GM21737 (cell line): ENCODE results near the gene GAPDH.
A peak's percentile ranks its signal among the peaks of the same experiment; 100 is the strongest.
"Not testable (repeated sequence)": the region's sequence is repeated elsewhere in the genome, so short reads cannot be mapped to it uniquely, and the experiment has no call there.

Source experiments
- ATAC-seq: cut with Tn5 transposase; IDR thresholded peaks from one replicate; pipeline ENCODE4 v1.9.1; 2021; ENCODE audit warnings: mild to moderate bottlenecking, moderate library complexity; ENCODE audit not compliant: unreplicated experiment

The GAPDH gene

DNA sequence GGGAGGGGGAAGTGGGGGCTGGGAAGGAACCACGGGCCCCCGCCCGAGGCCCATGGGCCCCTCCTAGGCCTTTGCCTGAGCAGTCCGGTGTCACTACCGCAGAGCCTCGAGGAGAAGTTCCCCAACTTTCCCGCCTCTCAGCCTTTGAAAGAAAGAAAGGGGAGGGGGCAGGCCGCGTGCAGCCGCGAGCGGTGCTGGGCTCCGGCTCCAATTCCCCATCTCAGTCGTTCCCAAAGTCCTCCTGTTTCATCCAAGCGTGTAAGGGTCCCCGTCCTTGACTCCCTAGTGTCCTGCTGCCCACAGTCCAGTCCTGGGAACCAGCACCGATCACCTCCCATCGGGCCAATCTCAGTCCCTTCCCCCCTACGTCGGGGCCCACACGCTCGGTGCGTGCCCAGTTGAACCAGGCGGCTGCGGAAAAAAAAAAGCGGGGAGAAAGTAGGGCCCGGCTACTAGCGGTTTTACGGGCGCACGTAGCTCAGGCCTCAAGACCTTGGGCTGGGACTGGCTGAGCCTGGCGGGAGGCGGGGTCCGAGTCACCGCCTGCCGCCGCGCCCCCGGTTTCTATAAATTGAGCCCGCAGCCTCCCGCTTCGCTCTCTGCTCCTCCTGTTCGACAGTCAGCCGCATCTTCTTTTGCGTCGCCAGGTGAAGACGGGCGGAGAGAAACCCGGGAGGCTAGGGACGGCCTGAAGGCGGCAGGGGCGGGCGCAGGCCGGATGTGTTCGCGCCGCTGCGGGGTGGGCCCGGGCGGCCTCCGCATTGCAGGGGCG lies at the start of gene GAPDH:
GAPDH (plus strand) TSS at position 595 of the 772 bp plus-strand sequence. CDS start 316 bp downstream, outside the sequence.
- peak; percentile 48 for ATAC-seq

DNA sequence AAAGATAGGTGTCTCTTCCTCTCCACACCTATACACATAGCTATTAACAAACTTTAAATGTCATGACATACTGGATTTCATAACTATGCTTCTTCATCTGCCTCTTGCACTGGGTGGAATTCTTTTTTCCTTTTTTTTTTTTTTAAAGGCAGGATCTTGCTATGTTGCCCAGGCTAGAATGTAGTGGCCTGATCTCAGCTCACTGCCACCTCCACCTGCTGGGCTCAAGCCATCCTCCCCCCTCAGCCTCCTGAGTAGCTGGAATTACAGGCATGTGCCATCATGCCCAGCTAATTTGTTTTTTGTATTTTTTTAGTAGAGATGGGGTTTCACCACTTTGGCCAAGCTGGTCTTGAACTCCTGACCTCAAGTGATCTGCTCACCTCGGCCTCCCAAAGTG lies 46.1 kb upstream of the GAPDH start:
- no peak for ATAC-seq

DNA sequence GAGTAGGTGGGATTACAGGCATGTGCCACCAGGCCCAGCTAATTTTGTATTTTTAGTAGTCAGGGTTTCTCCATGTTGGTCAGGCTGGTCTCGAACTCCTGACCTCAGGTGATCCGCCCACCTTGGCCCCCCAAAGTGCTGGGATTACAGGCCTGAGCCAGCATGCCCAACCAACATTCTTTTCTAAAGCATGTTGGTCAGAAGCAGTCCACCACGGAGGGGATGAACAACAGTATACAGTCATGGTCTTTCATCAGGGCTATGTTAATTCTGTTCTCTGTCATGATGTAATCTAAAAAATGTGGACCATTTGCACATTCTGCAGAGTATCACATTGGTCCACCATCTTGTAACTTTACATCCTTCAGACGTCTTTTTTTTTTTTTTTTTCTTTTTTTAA lies 44.9 kb upstream of the GAPDH start:
- no peak for ATAC-seq

GRCh38 chr12:6490673-6491072 lies 43.6 kb upstream of the GAPDH start:
- ATAC-seq, result not testable (repeated sequence)

DNA sequence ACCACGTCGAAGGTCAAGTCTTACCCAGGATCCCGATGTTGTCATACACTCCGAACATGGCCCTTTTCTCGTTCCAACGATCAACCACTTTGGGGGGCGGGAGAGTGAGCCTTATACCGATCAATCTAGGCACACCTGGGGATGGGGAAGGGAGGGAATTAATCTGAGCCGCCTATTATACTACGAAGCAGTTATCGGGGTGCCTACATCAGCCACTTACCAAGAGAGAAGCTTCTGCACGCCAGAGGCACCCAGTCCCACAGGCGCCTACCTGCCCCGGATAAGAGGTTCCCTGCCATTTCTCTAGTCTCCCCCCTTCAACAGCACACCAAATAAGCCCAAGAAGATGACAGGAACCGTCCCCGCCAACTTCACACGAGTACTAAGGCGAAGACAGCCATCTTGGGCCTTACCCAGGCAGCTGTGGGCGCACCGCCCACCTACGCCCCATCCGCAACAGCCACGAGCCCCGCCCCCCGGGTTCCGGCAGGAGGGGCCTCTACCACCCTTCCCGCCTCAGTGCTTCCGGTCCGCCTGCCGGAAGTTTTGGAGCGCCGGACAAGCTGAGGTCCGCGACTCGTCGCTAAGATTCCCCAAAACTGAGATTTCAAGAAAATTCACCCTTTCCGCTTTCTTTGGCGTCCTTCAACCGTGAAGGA lies 41.4 kb upstream of the GAPDH start, which contains the start of gene MRPL51:
MRPL51 (minus strand) TSS at position 425 of the 659 bp plus-strand sequence; CDS start at position 299, 126 bp downstream.
- peak; percentile 68 for ATAC-seq

- ATAC-seq, result peak; percentile 75
These were observed 40.6 kb upstream of the GAPDH start, which contains the start of gene NCAPD2 for GRCh38 chr12:6493497-6494257. TSS of gene NCAPD2 (plus strand) at chr12:6494102. CDS start at chr12:6495099, 997 bp downstream.

DNA sequence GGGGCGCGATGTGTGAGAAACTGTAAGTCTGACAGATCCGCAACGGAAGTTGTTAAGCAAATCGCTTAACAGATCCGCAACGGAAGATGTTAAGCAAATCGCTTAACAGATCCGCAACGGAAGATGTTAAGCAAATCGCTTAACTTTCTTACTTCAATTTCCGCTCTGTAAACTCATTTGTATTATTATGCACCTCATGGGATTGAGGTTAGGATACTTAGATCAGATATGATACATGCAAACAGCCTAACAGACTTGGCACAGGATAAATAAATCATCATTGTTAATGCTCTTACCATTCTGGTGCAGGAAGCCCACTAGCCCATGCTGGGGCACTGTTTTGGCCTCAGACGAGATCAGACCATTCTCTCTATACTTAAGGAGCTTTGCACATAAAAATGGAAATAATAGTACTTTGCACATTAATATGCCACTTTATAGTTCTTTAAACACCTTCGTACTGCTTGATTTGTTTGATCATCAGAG lies 40.0 kb upstream of the GAPDH start:
- ATAC-seq, result peak; percentile 31

- ATAC-seq, result no peak
These were observed 39.3 kb upstream of the GAPDH start for GRCh38 chr12:6494968-6495367.

GRCh38 chr12:6497291-6497690 lies 37.0 kb upstream of the GAPDH start:
- not testable (repeated sequence) for ATAC-seq

- ATAC-seq, result no peak
These were observed 33.9 kb upstream of the GAPDH start for GRCh38 chr12:6500466-6500865.

DNA sequence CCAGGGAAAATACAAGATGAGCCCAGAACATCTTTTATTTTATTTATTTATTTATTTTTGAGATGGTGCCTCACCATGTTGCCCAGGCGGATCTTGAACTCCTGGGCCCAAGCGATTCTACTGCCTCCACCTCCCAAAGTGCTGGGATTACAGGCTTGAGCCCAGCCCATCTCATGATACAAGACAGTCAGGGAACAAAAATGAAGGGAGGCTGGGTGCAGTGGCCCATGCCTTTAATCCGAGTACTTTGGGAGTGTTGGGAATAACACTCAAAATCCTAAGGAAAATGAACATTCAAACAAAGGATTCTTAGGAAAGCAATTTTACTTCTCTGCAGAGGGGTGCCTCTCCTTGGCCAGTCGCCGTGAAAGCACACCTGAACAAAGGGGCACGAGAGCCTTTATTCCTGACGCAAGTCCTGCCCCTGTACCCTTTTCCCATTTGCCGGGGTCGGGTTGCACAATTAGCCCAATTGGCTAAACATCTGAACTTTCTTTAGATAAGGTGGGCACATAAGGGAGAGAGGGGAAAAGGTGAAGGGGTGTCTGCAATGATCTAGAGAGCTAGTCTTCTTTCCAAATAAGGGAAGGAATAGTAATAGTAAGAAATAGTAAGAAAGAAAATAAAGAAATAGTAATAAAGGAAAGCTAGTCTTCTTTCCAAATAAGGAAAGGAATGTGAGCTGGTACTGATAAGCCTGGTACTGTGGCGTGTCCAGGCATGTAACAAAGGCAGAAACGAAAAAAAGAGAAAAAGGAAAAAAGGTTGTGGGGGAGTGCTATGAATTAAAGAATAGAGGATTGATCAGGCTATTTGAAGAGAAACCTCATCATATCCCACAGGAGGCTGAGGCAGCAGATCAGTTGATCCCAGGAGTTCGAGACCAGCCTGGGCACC lies 27.0 kb upstream of the GAPDH start:
- no peak for ATAC-seq

GRCh38 chr12:6508087-6508486 lies 26.2 kb upstream of the GAPDH start:
- no peak for ATAC-seq

DNA sequence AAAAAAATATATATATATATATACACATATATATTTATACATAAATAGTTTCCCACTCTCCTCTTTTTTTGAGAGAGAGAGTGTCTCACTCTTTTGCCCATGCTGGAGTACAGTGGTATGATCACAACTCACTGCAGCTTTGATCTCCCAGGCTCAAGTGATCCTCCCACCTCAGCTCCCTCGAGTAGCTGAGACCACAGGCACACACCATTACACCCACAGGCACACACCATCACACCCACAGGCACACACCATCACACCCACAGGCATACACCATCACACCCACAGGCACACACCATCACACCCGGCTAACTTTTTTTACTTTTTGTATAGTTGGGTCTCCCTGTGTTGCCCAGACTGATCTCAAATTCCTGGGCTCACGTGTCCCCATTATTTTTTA lies 14.1 kb upstream of the GAPDH start:
- no peak for ATAC-seq

GRCh38 chr12:6522193-6522592 lies 12.1 kb upstream of the GAPDH start:
- no peak for ATAC-seq

DNA sequence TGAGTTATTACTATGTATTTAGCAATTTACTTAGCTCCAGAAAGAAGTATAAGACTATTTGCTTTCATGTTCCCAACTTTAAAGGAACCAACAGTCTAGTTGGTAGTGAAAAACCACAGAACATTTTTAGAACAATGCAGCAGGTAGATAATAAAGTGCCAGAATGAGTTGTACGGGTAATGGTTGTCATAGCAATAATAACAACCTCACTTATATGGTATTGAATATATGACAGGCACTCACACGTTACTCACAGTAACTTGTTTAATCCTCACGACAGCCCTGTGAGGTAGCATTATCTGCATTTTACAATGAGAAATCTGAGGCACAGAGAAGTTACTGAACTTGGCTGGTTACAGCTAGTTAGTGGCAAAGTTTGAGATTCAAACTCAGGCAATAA lies 10.6 kb upstream of the GAPDH start:
- no peak for ATAC-seq

- ATAC-seq, result no peak
These were observed 9.7 kb upstream of the GAPDH start for GRCh38 chr12:6524648-6525047.

- no peak for ATAC-seq
These were observed 8.1 kb upstream of the GAPDH start for GRCh38 chr12:6526201-6526600.

- no peak for ATAC-seq
These were observed 7.4 kb upstream of the GAPDH start for GRCh38 chr12:6526766-6527525.

- ATAC-seq, result no peak
These were observed 6.6 kb upstream of the GAPDH start for GRCh38 chr12:6527711-6528110.
